Measurements from ENCODE around the gene KRTAP2-2.
"Not testable (repeated sequence)": the region's sequence is repeated elsewhere in the genome, so short reads cannot be mapped to it uniquely, and the experiment has no call there.

Gene KRTAP2-2

GRCh38 chr17:41055130-41055529 lies at the start of gene KRTAP2-2:
TSS of gene KRTAP2-2 (minus strand) at chr17:41055230. CDS start at chr17:41055211, 19 bp downstream.
- DNase-seq (ENCODE audit: low spot score), result not testable (repeated sequence)

GRCh38 chr17:41104386-41105038 lies 49.5 kb upstream of the KRTAP2-2 start:
- not testable (repeated sequence) for DNase-seq (ENCODE audit: low spot score)

- no peak for DNase-seq (ENCODE audit: low spot score)
These were observed 48.9 kb upstream of the KRTAP2-2 start for GRCh38 chr17:41103896-41104295.

GRCh38 chr17:41101586-41102259 lies 46.7 kb upstream of the KRTAP2-2 start, which contains the start of gene KRTAP4-16:
TSS of gene KRTAP4-16 (minus strand) at chr17:41102209. CDS start at chr17:41102209, 0 bp downstream.
- no peak for DNase-seq (ENCODE audit: low spot score)

- DNase-seq (ENCODE audit: low spot score), result not testable (repeated sequence)
These were observed 44.9 kb upstream of the KRTAP2-2 start for GRCh38 chr17:41099682-41100480.

GRCh38 chr17:41098481-41098880 lies 43.5 kb upstream of the KRTAP2-2 start:
- DNase-seq (ENCODE audit: low spot score), result peak; percentile 25

- DNase-seq (ENCODE audit: low spot score), result no peak
These were observed 43.0 kb upstream of the KRTAP2-2 start, which contains the start of gene KRTAP4-8 for GRCh38 chr17:41098042-41098441. TSS of gene KRTAP4-8 (minus strand) at chr17:41098142. CDS start at chr17:41098084, 58 bp downstream.

- DNase-seq (ENCODE audit: low spot score), result no peak
These were observed 41.0 kb upstream of the KRTAP2-2 start for GRCh38 chr17:41096055-41096454.

GRCh38 chr17:41088760-41089352 lies 33.8 kb upstream of the KRTAP2-2 start:
- DNase-seq (ENCODE audit: low spot score), result not testable (repeated sequence)

- not testable (repeated sequence) for DNase-seq (ENCODE audit: low spot score)
These were observed 29.2 kb upstream of the KRTAP2-2 start, which contains the start of gene KRTAP4-7 for GRCh38 chr17:41084100-41084856. TSS of gene KRTAP4-7 (plus strand) at chr17:41084150. CDS start at chr17:41084207, 57 bp downstream.

- not testable (repeated sequence) for DNase-seq (ENCODE audit: low spot score)
These were observed 28.4 kb upstream of the KRTAP2-2 start for GRCh38 chr17:41083427-41083826.

- DNase-seq (ENCODE audit: low spot score), result no peak
These were observed 27.6 kb upstream of the KRTAP2-2 start for GRCh38 chr17:41082626-41083025.

GRCh38 chr17:41076788-41077187 lies 21.8 kb upstream of the KRTAP2-2 start:
- no peak for DNase-seq (ENCODE audit: low spot score)

GRCh38 chr17:41073676-41074075 lies 18.6 kb upstream of the KRTAP2-2 start:
- no peak for DNase-seq (ENCODE audit: low spot score)

- DNase-seq (ENCODE audit: low spot score), result no peak
These were observed 16.8 kb upstream of the KRTAP2-2 start for GRCh38 chr17:41071606-41072360.

- no peak for DNase-seq (ENCODE audit: low spot score)
These were observed 14.0 kb upstream of the KRTAP2-2 start for GRCh38 chr17:41069031-41069430.

- no peak for DNase-seq (ENCODE audit: low spot score)
These were observed 12.3 kb upstream of the KRTAP2-2 start for GRCh38 chr17:41067281-41067680.

GRCh38 chr17:41065829-41066624 lies 11.0 kb upstream of the KRTAP2-2 start, which contains the start of gene KRTAP2-4:
TSS of gene KRTAP2-4 (minus strand) at chr17:41065879. CDS start at chr17:41065845, 34 bp downstream.
- peak; percentile 68 for DNase-seq (ENCODE audit: low spot score)

GRCh38 chr17:41065016-41065689 lies 10.1 kb upstream of the KRTAP2-2 start:
- DNase-seq (ENCODE audit: low spot score), result not testable (repeated sequence)

Data from AG20443 (cell line).